Fibroblast of pulmonary artery (primary cell): ENCODE results near the gene DALRD3.

ENCODE experiments used
- DNase-seq: peaks from one replicate; pipeline ENCODE4 v3.0.0-alpha.2; 2010; ENCODE audit warnings: low read depth
- H3K4me3 ChIP-seq: replicated peaks from 2 replicates; pipeline ENCODE4 v1.5.1; 2011; ENCODE audit warnings: low read depth, mild to moderate bottlenecking, control low read depth, low read length, moderate library complexity
- TF ChIP-seq, protein P1 (sequence below): IDR thresholded peaks from 2 replicates; pipeline ENCODE4 v1.5.1; 2011; ENCODE audit warnings: mild to moderate bottlenecking, control low read depth, low read length, inconsistent platforms; ENCODE audit errors: missing control alignments

The DALRD3 gene

GRCh38 chr3:49021813-49022687, 3.7 kb upstream of the DALRD3 start, which contains the start of gene NDUFAF3:
TSS of gene NDUFAF3 (plus strand) at chr3:49022121. CDS start at chr3:49022145, 24 bp downstream.
- TF ChIP-seq, protein P1, sequence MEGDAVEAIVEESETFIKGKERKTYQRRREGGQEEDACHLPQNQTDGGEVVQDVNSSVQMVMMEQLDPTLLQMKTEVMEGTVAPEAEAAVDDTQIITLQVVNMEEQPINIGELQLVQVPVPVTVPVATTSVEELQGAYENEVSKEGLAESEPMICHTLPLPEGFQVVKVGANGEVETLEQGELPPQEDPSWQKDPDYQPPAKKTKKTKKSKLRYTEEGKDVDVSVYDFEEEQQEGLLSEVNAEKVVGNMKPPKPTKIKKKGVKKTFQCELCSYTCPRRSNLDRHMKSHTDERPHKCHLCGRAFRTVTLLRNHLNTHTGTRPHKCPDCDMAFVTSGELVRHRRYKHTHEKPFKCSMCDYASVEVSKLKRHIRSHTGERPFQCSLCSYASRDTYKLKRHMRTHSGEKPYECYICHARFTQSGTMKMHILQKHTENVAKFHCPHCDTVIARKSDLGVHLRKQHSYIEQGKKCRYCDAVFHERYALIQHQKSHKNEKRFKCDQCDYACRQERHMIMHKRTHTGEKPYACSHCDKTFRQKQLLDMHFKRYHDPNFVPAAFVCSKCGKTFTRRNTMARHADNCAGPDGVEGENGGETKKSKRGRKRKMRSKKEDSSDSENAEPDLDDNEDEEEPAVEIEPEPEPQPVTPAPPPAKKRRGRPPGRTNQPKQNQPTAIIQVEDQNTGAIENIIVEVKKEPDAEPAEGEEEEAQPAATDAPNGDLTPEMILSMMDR: peak; percentile 75

DNA sequence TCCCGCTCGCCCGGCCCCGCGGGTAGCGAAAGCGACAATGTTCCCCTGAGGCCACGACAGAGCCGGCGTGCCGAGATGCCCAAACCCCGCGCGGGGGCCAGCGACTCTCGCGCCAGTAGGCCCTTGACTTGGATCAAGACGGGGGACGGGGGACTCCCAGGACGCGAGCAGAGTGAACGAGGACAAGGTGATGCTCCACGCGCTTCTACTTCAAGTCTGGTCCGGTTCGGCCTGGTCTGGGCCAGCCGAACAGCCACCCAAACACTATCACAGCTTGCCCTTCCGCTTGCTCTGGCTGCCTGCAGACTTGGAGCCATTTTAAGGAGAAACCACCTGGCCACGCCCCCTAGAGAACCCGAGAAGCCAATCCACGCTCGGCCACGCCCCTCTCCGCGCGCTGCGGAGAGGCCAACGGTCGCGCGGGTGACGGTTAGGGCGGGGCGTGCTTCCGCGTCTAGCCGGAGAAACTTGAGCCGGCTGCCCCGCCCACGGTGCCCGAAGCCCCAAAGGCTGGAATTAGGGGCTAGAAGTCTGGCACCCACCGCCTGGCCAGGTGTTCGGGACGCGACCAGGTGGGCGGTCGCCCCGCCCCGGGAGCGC, 2.9 kb upstream of the DALRD3 start:
- DNase-seq: peak; percentile 97
- H3K4me3 ChIP-seq: peak overlapping the region; percentile 86
- TF ChIP-seq, protein P1: no peak

More at GRCh38 chr3:49021813-49022687, 3.7 kb upstream of the DALRD3 start, which contains the start of gene NDUFAF3:
- peak; percentile 95 for DNase-seq
- H3K4me3 ChIP-seq: peak within 1 kb of the TSS; percentile 86

- DNase-seq: no peak
- H3K4me3 ChIP-seq: peak overlapping the region; percentile 86
- TF ChIP-seq, protein P1: no peak
These were observed 2.2 kb upstream of the DALRD3 start for GRCh38 chr3:49020330-49021212.

- H3K4me3 ChIP-seq: peak overlapping the region; percentile 86
- no peak for DNase-seq
- TF ChIP-seq, protein P1: no peak
These were observed 1.6 kb upstream of the DALRD3 start for GRCh38 chr3:49019941-49020329.

- H3K4me3 ChIP-seq: peak overlapping the region; percentile 77
- no peak for DNase-seq
- TF ChIP-seq, protein P1: no peak
These were observed 277 bp upstream of the DALRD3 start for GRCh38 chr3:49018707-49019006.

GRCh38 chr3:49017229-49017970, 980 bp downstream of the DALRD3 start:
- no peak for DNase-seq
- peak overlapping the region; percentile 77 for H3K4me3 ChIP-seq
- TF ChIP-seq, protein P1: no peak
